Neuronal stem cell (in vitro differentiated cells): ENCODE data around the gene APP.

Experiments
- DNase-seq: peaks from one replicate; pipeline ENCODE4 v3.0.0-alpha.2; 2013; ENCODE audit warnings: low spot score
- H2AFZ ChIP-seq: one replicate; pipeline ENCODE4 v1.6.1; 2013; ENCODE audit warnings: mild to moderate bottlenecking, low read length, inconsistent platforms
- H2AK5ac ChIP-seq: 2 replicates; pipeline ENCODE4 v1.6.1; 2013; ENCODE audit warnings: low read depth, mild to moderate bottlenecking, inconsistent platforms, low read length, moderate library complexity, mixed read lengths
- H2BK120ac ChIP-seq: 2 replicates; pipeline ENCODE4 v1.6.1; 2013; ENCODE audit warnings: low read depth, mild to moderate bottlenecking, inconsistent platforms, low read length, moderate library complexity, mixed read lengths
- H2BK12ac ChIP-seq: one replicate; pipeline ENCODE4 v1.6.1; 2013; ENCODE audit warnings: low read length, inconsistent platforms
- H2BK15ac ChIP-seq: 2 replicates; pipeline ENCODE4 v1.6.1; 2013; ENCODE audit warnings: mild to moderate bottlenecking, low read length, inconsistent platforms, mixed read lengths
- H2BK5ac ChIP-seq: one replicate; pipeline ENCODE4 v1.6.1; 2013; ENCODE audit warnings: inconsistent platforms, mild to moderate bottlenecking, low read length, moderate library complexity
- H3K14ac ChIP-seq: one replicate; pipeline ENCODE4 v1.6.1; 2013; ENCODE audit warnings: low read length, inconsistent platforms
- H3K18ac ChIP-seq: 2 replicates; pipeline ENCODE4 v1.6.1; 2013; ENCODE audit warnings: low read length, inconsistent platforms
- H3K23ac ChIP-seq: 2 replicates; pipeline ENCODE4 v1.6.1; 2013; ENCODE audit warnings: low read depth, mild to moderate bottlenecking, mixed read lengths, low read length, inconsistent platforms; ENCODE audit not compliant: poor library complexity
- H3K27ac ChIP-seq: replicated peaks from 3 replicates; pipeline ENCODE4 v1.5.1; 2013; ENCODE audit warnings: low read length, inconsistent platforms
- H3K27me3 ChIP-seq, 3 experiments: 2 replicates each; pipeline ENCODE4 v1.6.1; 2013; ENCODE audit warnings: low read length in 3 of 3, mild to moderate bottlenecking in 2 of 3, inconsistent platforms in 1 of 3, low read depth in 1 of 3, mixed read lengths in 1 of 3, moderate library complexity in 1 of 3; ENCODE audit not compliant: control insufficient read depth in 3 of 3, insufficient read depth in 3 of 3
- H3K36me3 ChIP-seq, 2 donors: replicated peaks in 1 of 2; 2 replicates each; pipeline ENCODE4 v1.6.1; 2013; ENCODE audit warnings: low read length in 2 of 2; ENCODE audit not compliant: control insufficient read depth in 2 of 2, insufficient read depth in 2 of 2
- H3K4ac ChIP-seq: 2 replicates; pipeline ENCODE4 v1.6.1; 2013; ENCODE audit warnings: inconsistent platforms, mild to moderate bottlenecking, low read length, moderate library complexity
- H3K4me1 ChIP-seq, 2 donors: 1 replicate in 1 of 2; 2 replicates in 1 of 2; pipeline ENCODE4 v1.6.1; 2013; ENCODE audit warnings: low read length in 2 of 2, low read depth in 1 of 2; ENCODE audit not compliant: control insufficient read depth in 2 of 2, insufficient read depth in 1 of 2
- H3K4me2 ChIP-seq: one replicate; pipeline ENCODE4 v1.6.1; 2013; ENCODE audit warnings: mild to moderate bottlenecking, low read length, inconsistent platforms; ENCODE audit not compliant: insufficient read depth, poor library complexity, severe bottlenecking
- H3K4me3 ChIP-seq, 2 donors: 2 replicates each; pipeline ENCODE4 v1.5.1; 2013; ENCODE audit warnings: low read length in 2 of 2, mild to moderate bottlenecking in 2 of 2, inconsistent platforms in 1 of 2, moderate library complexity in 1 of 2
- H3K79me1 ChIP-seq: one replicate; pipeline ENCODE4 v1.6.1; 2013; ENCODE audit warnings: low read depth, mild to moderate bottlenecking, inconsistent platforms, low read length, moderate library complexity
- H3K9ac ChIP-seq: one replicate; pipeline ENCODE4 v1.6.1; 2013; ENCODE audit warnings: mild to moderate bottlenecking, low read depth, low read length, inconsistent platforms; ENCODE audit not compliant: poor library complexity
- H3K9me3 ChIP-seq, 2 donors: replicated peaks in 1 of 2; 2 replicates each; pipeline versions ENCODE3 to v1.6.1; 2013; ENCODE audit warnings: low read length in 2 of 2, mild to moderate bottlenecking in 2 of 2, inconsistent platforms in 1 of 2, low read depth in 1 of 2, mixed read lengths in 1 of 2, moderate library complexity in 1 of 2; ENCODE audit not compliant: control insufficient read depth in 2 of 2, insufficient read depth in 1 of 2
- H4K8ac ChIP-seq: one replicate; pipeline ENCODE4 v1.6.1; 2013; ENCODE audit warnings: low read depth, mild to moderate bottlenecking, inconsistent platforms, low read length, moderate library complexity
- H4K91ac ChIP-seq: one replicate; pipeline ENCODE4 v1.6.1; 2013; ENCODE audit warnings: low read length, low read depth, mild to moderate bottlenecking, inconsistent platforms; ENCODE audit not compliant: poor library complexity
- WGBS, 2 donors: extraction: QIAGEN DNeasy Blood & Tissue Kit; methylation state at CpG; one replicate each; pipeline ENCODE4 v1.1.7; 2013; ENCODE audit warnings: missing lambda C conversion rate in 2 of 2, mixed read lengths in 1 of 2; ENCODE audit not compliant: insufficient read length in 2 of 2, insufficient replicate concordance in 1 of 2; ENCODE audit errors: extremely low coverage in 2 of 2; 5-methylcytosine and 5-hydroxymethylcytosine counted together

Gene APP

GRCh38 chr21:26117972-26118367, 52.6 kb downstream of the APP start:
- no peaks in the 10 kb centered on the region for H3K79me1 ChIP-seq
- H3K23ac ChIP-seq: no peak overlapping the region
- H3K14ac ChIP-seq: no peak overlapping the region
- H3K9me3 ChIP-seq: no peaks in the 10 kb centered on the region
- no peaks in the 10 kb centered on the region for H3K36me3 ChIP-seq
- H3K18ac ChIP-seq: no peak overlapping the region
- H2AFZ ChIP-seq: no peak overlapping the region
- no CpG with 5 or more reads among the region's 3 CpGs for whole genome bisulfite sequencing, 2 donors
- H3K9ac ChIP-seq: no peak overlapping the region
- no peak overlapping the region for H3K4me3 ChIP-seq
- no peak overlapping the region for H2AK5ac ChIP-seq
- no peak overlapping the region for H2BK15ac ChIP-seq
- H4K8ac ChIP-seq: no peak overlapping the region
- no peak overlapping the region for H2BK12ac ChIP-seq
- H3K27me3 ChIP-seq: no peaks in the 10 kb centered on the region
- no peak overlapping the region for H3K27ac ChIP-seq
- peaks cover 10 to 11% of the 10 kb centered on the region in 2 donors for H3K4me1 ChIP-seq
- H2BK5ac ChIP-seq: no peak overlapping the region
- H4K91ac ChIP-seq: no peak overlapping the region
- no peak overlapping the region for H3K4ac ChIP-seq
- H2BK120ac ChIP-seq: no peak overlapping the region
- no peak overlapping the region for H3K4me2 ChIP-seq
- no peak for DNase-seq

- no peak overlapping the region for H3K4ac ChIP-seq
- H4K91ac ChIP-seq: no peak overlapping the region
- no peaks in the 10 kb centered on the region for H3K27me3 ChIP-seq
- no peak overlapping the region for H3K27ac ChIP-seq
- H3K4me1 ChIP-seq: peaks cover 10 to 11% of the 10 kb centered on the region in 2 donors
- H3K4me2 ChIP-seq: no peak overlapping the region
- H3K14ac ChIP-seq: no peak overlapping the region
- H3K18ac ChIP-seq: no peak overlapping the region
- no peak overlapping the region for H2AK5ac ChIP-seq
- DNase-seq: no peak
- no peak overlapping the region for H3K23ac ChIP-seq
- no peak overlapping the region for H2BK5ac ChIP-seq
- no peak overlapping the region for H2AFZ ChIP-seq
- no peak overlapping the region for H2BK12ac ChIP-seq
- H4K8ac ChIP-seq: no peak overlapping the region
- no peak overlapping the region for H3K9ac ChIP-seq
- WGBS, 2 donors: no CpG with 5 or more reads among the region's 5 CpGs
- H3K36me3 ChIP-seq: peaks cover 0 to 4% of the 10 kb centered on the region in 2 donors
- no peaks in the 10 kb centered on the region for H3K9me3 ChIP-seq
- H2BK15ac ChIP-seq: no peak overlapping the region
- H3K79me1 ChIP-seq: no peaks in the 10 kb centered on the region
- H2BK120ac ChIP-seq: no peak overlapping the region
- no peak overlapping the region for H3K4me3 ChIP-seq
Measured at GRCh38 chr21:26117324-26117971, 53.1 kb downstream of the APP start.

- Histone ChIP-seq H3K4me2 (no peak overlapping the region), H4K8ac (no peak overlapping the region), H3K4ac (no peak overlapping the region), H2BK120ac (no peak overlapping the region), H3K18ac (no peak overlapping the region), H3K9ac (no peak overlapping the region), H3K14ac (no peak overlapping the region), H4K91ac (no peak overlapping the region), H3K27me3 (no peaks in the 10 kb centered on the region), H2AK5ac (no peak overlapping the region), H2AFZ (no peak overlapping the region), H3K79me1 (no peaks in the 10 kb centered on the region), H2BK5ac (no peak overlapping the region), H3K23ac (no peak overlapping the region), H2BK15ac (no peak overlapping the region), H2BK12ac (no peak overlapping the region), H3K4me1 (peaks cover 10 to 11% of the 10 kb centered on the region in 2 donors), H3K4me3 (no peak overlapping the region), H3K27ac (peak overlapping the region; percentile 27), H3K36me3 (peaks cover 0 to 13% of the 10 kb centered on the region in 2 donors), H3K9me3 (no peaks in the 10 kb centered on the region)
- WGBS, 2 donors: no CpG with 5 or more reads among the region's 5 CpGs
- DNase-seq: no peak
Measured at GRCh38 chr21:26116456-26117011, 54.0 kb downstream of the APP start.

GRCh38 chr21:26115899-26116298, 54.7 kb downstream of the APP start:
- Histone ChIP-seq H3K18ac (no peak overlapping the region), H4K8ac (no peak overlapping the region), H3K27ac (no peak overlapping the region), H2BK15ac (no peak overlapping the region), H3K9me3 (no peaks in the 10 kb centered on the region), H4K91ac (no peak overlapping the region), H3K4me1 (peaks cover 9 to 11% of the 10 kb centered on the region in 2 donors), H3K23ac (no peak overlapping the region), H3K4ac (no peak overlapping the region), H3K9ac (no peak overlapping the region), H2BK120ac (no peak overlapping the region), H2BK12ac (no peak overlapping the region), H3K4me3 (no peak overlapping the region), H2AFZ (no peak overlapping the region), H2AK5ac (no peak overlapping the region), H3K27me3 (no peaks in the 10 kb centered on the region), H3K36me3 (peaks cover 0 to 19% of the 10 kb centered on the region in 2 donors), H3K4me2 (no peak overlapping the region), H3K79me1 (no peaks in the 10 kb centered on the region), H2BK5ac (no peak overlapping the region), H3K14ac (no peak overlapping the region)
- DNase-seq: no peak
- WGBS, 2 donors: no CpG with 5 or more reads among the region's 2 CpGs
